Activated CD4-positive, alpha-beta T cell treated with anti-CD3 and anti-CD28 coated beads for 48 hours (primary cell): Measurements from ENCODE around the gene KANSL3.
A peak's percentile ranks its signal among the peaks of the same experiment; 100 is the strongest.
"Not testable (repeated sequence)": the region's sequence is repeated elsewhere in the genome, so short reads cannot be mapped to it uniquely, and the experiment has no call there.

Source experiments
- DNase-seq: peaks from one replicate; pipeline ENCODE4 v3.0.0-alpha.2; 2020

Gene KANSL3

DNA sequence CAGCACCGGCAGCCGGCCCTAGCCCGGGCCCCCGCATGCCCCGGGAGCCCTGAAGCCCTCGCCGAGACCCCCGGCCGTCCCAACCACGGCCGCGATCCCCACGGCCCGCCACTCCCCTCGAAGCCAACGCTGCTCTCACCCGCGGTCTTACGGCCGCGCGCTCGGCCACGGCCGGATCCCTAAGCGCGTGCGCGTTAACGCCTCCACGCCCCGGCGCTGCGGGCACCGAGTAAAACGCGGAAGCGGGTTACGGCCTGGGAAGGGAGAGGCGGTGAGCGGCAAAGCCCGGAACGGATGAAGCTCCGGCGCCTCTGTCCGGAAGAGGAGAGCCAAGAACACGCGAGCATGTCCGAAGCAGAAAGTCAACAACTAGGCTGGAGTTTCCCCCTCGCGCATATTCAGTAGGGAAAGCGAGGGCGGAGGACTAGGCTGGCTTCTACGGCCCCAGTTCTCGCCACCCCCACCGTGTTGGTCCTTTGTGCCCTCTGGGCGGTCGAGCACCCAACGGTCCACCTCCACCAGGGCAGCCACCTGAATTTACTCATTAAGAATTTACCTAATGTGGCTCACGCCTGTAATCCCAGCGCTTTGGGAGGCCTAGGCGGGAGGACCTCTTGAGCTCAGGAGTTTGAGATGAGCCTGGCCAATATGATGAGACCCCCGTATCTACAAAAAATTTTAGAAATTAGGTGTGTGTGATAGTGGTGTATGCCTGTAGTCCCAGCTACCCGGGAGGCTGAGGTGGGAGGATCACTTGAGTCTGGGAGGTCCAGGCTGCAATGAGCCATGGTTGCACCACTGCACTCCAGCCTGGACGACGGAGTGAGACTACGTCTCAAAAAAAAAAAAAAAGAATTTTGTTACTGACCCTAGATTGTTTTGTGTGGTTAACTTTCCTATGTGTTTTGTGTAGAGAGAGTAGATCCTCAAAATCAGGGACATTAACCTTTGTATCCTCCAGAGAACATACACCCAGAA lies at the start of gene KANSL3:
TSS of gene KANSL3 (minus strand) at position 169 of the 978 bp plus-strand sequence. CDS start 1,177 bp downstream, outside the sequence.
- peak; percentile 93 for DNase-seq

- no peak for DNase-seq
Measured at GRCh38 chr2:96687266-96687665, 49.2 kb upstream of the KANSL3 start.

DNA sequence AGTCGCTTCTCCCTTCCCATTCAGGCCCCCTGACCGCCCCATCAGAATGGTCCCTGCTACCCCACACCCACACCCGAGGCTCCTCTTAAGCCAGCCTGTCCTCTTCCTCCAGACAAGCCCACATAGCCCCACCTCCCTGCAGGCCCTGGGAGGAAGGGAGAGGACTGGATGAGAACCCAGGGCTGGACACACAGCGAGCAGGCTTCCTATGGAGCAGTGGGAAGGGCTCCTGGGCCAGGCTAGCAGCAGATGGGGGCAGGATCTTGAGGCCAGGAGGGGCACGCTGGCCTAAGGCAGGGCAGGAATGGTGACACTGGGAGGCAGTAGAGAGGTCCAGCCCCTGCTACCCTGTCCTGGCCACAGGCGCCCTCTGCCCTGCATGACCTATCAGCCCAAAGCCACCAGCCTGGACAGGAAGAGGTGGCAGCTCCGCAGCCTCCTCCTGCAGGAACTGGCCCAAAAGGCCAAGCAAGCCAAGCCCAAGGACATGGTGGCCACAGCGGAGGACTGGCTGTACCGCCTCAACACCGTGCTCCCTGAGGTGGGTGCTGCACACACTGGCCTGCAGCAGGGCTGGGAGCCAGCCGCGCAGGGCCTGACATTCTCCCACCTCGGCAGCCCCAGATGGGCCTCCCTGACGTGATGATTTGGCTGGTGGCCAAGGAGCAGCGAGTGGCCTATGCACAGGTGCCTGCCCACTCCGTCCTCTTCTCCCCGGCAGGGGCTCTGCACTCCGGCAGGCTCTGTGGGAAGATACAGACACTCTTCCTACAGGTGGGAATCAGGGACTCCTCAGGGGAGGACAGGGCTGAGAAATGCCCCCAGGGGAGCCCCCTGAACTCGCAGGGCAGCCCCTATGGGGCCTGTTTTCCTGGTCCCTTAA lies 47.7 kb upstream of the KANSL3 start:
- no peak for DNase-seq

DNA sequence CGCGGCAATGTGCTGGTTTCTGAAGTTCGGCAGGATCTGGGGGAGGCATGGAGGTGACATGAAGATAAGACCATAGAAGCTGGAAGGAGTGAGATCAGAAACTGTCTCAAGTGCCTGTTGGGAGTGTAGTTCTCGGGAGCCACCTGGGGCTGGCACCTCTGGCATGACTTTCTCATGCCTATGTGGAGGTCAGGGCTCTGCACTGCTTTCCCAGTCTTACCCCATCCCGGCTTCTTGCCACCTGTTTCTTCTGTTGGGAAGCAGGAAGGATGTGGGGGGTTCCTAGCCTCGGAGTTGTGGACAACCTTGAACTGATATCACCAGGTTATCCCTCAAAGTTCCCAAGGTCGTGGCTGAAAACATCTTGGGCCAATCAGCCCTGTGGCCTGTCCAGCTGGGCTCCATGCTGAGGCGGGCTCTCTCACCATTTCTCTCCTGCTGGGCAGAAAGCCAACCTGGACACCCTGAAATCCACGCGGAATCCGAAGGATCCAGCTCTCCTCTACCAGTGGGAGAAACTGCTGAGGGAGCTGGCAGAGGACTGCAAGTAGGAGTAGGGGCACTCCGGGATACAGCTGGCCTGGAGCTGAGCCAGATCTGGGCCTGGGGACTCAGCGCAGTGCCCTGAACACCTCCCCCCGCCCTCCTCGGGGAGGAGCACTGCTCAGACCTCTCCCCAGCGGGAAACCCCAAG lies 46.9 kb upstream of the KANSL3 start:
- no peak for DNase-seq

- no peak for DNase-seq
Measured at GRCh38 chr2:96683972-96684820, 46.1 kb upstream of the KANSL3 start.

DNA sequence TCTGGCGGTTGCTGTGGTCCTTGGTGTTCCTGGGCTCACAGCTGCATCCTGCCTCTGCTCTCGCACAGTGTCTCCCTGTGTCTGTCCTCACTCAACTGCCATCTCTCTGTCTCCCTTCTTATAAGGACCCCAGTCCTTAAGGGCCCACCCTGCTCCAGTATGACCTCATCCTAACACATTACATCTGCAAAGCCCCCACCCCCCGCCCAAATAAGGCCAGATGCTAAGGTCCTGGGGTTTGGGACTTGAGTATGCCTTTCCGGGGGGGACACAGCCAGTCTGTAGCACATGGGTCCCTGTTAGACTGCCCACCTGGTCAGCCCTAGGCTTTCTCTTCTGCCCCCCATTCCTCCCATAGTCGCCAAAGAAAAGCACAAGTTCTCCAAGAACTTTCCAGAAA lies 45.2 kb upstream of the KANSL3 start:
- DNase-seq = no peak

GRCh38 chr2:96681540-96681939 lies 43.4 kb upstream of the KANSL3 start:
- no peak for DNase-seq

GRCh38 chr2:96680561-96681141 lies 42.5 kb upstream of the KANSL3 start:
- DNase-seq = no peak

GRCh38 chr2:96679848-96680247 lies 41.7 kb upstream of the KANSL3 start:
- DNase-seq = no peak

- no peak for DNase-seq
Measured at GRCh38 chr2:96669539-96670215, 31.6 kb upstream of the KANSL3 start.

DNA sequence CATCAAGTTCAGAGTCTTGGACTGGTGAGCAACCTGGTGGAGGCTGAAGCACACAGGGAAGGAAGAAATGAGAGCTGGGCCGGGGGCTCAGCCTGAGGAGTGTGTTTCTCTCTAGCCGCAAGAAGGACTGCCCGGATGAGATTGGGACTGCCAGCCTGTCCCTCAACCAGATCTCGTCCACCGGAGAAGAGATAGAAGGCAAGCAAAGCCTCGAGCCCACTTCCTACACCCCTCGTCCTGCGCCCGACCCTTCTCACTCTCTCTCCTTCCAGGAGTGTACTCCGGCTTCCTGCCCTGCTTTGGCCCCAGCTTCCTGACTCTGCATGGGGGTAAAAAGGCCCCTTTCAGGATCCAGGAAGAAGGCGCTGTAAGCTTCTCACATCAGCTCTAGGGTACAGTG lies 30.7 kb upstream of the KANSL3 start:
- no peak for DNase-seq

GRCh38 chr2:96665717-96666116 lies 27.6 kb upstream of the KANSL3 start:
- not testable (repeated sequence) for DNase-seq

GRCh38 chr2:96665083-96665569 lies 27.0 kb upstream of the KANSL3 start:
- DNase-seq = no peak

DNA sequence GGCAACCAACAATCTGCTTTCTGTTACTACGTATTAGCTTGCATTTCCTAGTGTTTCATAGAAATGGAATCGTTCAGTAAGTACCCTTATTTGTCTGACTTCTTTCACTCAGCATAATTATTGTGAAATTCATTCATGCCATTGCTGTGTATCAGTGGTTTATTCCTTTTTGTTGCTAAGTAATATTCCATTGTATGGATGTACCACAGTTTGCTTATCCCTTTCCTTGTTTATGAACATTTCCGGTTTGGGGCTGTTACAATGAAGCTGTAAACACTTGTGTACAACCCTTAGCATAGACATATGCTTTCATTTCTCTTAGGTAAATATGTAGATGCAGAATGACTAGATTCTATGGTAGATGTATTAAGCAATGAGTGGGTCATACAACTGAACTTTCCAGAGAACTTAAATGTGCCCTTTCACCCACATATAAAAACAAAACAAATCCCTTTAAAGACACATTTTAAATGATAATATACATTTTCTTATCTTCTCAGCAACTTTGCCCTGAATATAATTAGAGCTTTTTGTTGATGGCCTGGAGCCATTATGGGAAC lies 26.3 kb upstream of the KANSL3 start:
- DNase-seq = no peak

- no peak for DNase-seq
Measured at GRCh38 chr2:96663829-96664228, 25.7 kb upstream of the KANSL3 start.

GRCh38 chr2:96663177-96663576 lies 25.1 kb upstream of the KANSL3 start:
- no peak for DNase-seq

DNA sequence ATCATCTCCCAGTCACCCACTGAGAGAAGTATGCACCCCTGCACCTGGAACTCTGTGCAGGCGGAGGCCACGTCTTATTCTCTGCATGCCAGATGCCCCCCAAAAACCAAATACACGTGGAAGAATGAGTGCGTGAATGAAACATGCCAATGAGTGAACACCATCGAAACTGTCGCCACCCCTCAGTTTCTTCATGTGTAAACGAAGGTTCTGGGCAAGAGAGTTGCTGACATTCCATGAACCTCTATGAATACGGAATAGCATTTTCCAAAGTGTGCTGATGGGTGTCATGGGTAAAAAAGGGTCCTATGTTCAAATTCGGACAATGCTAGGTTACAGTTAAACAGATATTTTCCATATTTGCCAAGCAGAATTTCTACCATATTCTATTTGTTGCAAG lies 24.2 kb upstream of the KANSL3 start:
- DNase-seq = no peak

- no peak for DNase-seq
Measured at GRCh38 chr2:96661324-96661723, 23.2 kb upstream of the KANSL3 start.

DNA sequence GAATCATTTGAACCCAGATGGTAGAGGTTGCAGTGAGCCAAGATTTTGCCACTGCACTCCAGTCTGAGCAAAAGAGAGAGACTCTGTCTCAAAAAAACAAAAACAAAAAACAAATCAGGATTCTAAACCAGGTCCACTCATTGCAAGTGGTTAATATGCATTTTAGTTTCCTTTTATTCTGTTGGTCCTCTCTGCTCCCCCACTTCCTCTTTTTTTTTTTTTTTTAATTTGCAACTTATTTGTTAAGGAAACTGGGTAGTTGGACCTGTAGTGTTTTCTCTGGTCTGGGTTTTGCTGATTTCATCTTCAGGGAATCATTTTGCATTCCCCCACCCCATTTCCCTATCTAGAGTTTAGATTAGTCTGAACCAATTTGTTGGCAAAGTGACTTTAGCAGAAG lies 18.4 kb upstream of the KANSL3 start:
- DNase-seq = no peak

- no peak for DNase-seq
Measured at GRCh38 chr2:96655526-96655925, 17.4 kb upstream of the KANSL3 start.
